OCI-LY3 (cell line): ENCODE measurements around the gene CAPN15.

Experiments used
- CTCF ChIP-seq: fragments of 200-600, 300-600 bp; sonication (generic); IDR thresholded peaks from 2 replicates; pipeline ENCODE4 v1.5.1; 2014; ENCODE audit warnings: antibody characterized with exemption, low read length, low read depth
- EZH2phosphoT487 ChIP-seq: fragments of 200-600 bp; shearing (Covaris generic); IDR thresholded peaks from 2 replicates; pipeline ENCODE4 v1.6.1; 2018; ENCODE audit warnings: antibody characterized with exemption, mixed run types, low read depth

- no peak for TF ChIP-seq CTCF
- no peak for TF ChIP-seq EZH2phosphoT487
Observed at GRCh38 chr16:588889-589657, 61.6 kb downstream of the CAPN15 start.
